GM06990 (cell line): ENCODE data around the gene TRIP12.
"Not testable (repeated sequence)": the region's sequence is repeated elsewhere in the genome, so short reads cannot be mapped to it uniquely, and the experiment has no call there.

Experiments used
- DNase-seq: peaks from one replicate; pipeline ENCODE4 v3.0.0-alpha.2; 2011; ENCODE audit not compliant: insufficient read length; ENCODE audit errors: extremely low read depth
- H3K27me3 ChIP-seq: replicated peaks from 2 replicates; pipeline ENCODE4 v1.6.0; 2011; ENCODE audit warnings: low read length; ENCODE audit not compliant: control insufficient read depth, insufficient read depth
- H3K36me3 ChIP-seq: 2 replicates; pipeline ENCODE4 v1.5.1; 2011; ENCODE audit warnings: low read length; ENCODE audit not compliant: control insufficient read depth, insufficient read depth
- H3K4me3 ChIP-seq: replicated peaks from 2 replicates; pipeline ENCODE4 v1.5.1; 2011; ENCODE audit warnings: low read depth, mild to moderate bottlenecking, control low read depth, low read length
- TF ChIP-seq, protein P1 (sequence below): IDR thresholded peaks from 2 replicates; pipeline ENCODE4 v1.5.1; 2011; ENCODE audit warnings: low read length, control low read depth, mild to moderate bottlenecking, inconsistent platforms; ENCODE audit not compliant: insufficient read depth, poor library complexity, severe bottlenecking

The TRIP12 gene

DNA sequence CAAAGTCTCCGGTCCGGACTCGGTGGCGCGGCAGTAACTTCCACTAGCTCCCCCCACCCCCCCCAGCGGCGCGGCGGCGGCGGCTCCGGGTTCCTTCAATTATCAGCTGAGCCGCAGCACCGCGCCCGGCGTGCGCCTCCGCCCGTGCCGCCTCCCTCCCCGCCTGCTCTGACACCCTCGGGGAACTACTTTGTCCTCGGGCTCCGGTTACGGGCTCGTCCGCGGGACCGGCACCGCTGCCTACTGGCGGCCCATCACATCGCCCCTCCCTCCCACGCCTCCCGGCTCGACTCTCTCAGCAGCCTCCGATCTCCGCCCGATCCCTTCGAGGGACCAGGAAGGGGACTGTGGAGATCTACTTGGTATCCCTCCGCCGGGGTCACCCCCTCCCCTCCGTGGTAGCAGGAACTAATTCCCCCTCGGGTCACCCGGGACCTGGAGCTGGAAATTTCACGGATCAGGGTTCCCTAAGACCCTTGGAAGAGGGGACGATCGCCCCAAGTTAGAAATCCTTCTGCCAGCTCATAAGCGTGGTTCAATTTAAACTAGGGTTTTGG, at the start of gene TRIP12:
TSS of gene TRIP12 (minus strand) at position 118 of the 557 bp plus-strand sequence. CDS start 41,930 bp downstream, outside the sequence.
- Histone ChIP-seq H3K36me3 (peaks cover 5% of the 10 kb centered on the region), H3K27me3 (no peaks in the 10 kb centered on the region), H3K4me3 (peak within 1 kb of the TSS; percentile 90)
- TF ChIP-seq, protein P1, sequence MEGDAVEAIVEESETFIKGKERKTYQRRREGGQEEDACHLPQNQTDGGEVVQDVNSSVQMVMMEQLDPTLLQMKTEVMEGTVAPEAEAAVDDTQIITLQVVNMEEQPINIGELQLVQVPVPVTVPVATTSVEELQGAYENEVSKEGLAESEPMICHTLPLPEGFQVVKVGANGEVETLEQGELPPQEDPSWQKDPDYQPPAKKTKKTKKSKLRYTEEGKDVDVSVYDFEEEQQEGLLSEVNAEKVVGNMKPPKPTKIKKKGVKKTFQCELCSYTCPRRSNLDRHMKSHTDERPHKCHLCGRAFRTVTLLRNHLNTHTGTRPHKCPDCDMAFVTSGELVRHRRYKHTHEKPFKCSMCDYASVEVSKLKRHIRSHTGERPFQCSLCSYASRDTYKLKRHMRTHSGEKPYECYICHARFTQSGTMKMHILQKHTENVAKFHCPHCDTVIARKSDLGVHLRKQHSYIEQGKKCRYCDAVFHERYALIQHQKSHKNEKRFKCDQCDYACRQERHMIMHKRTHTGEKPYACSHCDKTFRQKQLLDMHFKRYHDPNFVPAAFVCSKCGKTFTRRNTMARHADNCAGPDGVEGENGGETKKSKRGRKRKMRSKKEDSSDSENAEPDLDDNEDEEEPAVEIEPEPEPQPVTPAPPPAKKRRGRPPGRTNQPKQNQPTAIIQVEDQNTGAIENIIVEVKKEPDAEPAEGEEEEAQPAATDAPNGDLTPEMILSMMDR, result no peak
- DNase-seq, result peak; percentile 100

DNA sequence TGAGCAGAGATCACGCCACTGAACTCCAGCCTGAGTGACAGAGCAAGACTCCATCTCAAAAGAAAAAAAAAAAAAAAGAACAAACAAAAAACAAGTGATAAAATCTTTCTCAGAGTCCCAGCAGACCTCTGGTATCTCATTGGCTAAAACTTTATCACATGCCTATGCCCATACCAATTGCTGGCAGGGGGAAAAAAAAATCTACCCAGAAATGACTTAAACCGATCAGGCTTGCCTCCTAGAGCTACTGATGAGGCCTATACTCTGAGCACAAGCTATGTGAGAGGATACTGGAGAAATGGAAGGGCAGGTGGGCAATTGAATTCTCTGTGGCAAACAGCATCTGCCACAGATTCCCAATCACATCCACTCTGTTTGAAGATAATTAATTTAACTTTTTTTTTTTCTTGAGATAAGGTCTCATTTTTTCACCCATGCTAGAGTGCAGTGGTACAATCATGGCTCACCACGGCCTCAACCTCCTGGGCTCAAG, 49.5 kb upstream of the TRIP12 start:
- H3K4me3 ChIP-seq, result no peak overlapping the region
- no peak for DNase-seq

DNA sequence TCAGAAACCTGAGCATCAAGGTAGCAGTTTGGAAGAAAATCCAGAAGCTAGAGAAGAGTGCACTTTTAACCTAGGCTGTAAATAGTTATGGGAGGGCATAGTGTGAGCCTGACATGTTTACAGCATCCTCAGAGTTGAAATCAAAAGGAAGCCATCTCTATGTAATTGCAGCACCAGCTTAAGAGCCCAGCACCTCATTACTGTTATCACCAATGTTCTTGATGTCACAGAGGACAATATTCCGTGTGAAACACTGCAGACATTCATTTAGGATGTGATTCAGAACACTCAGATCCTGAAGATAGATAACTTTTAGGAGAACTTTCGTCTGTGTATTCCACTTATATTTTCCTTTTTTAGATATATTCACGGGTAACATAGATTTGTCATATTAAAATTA, 48.6 kb upstream of the TRIP12 start:
- Histone ChIP-seq H3K36me3 (no peaks in the 10 kb centered on the region), H3K4me3 (no peak overlapping the region), H3K27me3 (no peaks in the 10 kb centered on the region)
- TF ChIP-seq, protein P1, result no peak
- no peak for DNase-seq

More for the DNA sequence above, 49.5 kb upstream of the TRIP12 start:
- TF ChIP-seq, protein P1, result no peak
- H3K36me3 ChIP-seq, result no peaks in the 10 kb centered on the region
- no peaks in the 10 kb centered on the region for H3K27me3 ChIP-seq

DNA sequence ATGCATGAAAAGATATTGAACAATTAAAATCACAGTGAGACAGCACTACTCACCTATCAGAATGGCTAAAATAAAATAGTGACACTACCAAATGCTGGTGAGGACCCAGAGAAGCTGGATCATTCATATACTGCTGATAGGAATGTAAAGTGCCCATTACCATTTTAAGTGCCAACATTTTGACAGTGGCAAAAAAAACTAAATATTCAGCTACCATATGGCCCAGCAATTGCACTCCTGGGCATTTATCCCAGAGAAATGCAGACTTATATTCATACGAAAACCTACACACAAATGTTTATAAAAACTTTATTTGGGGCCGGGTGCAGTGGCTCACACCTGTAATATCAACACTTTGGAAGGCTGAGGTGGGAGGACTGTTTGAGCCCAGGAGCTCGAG, 48.1 kb upstream of the TRIP12 start:
- Histone ChIP-seq H3K27me3 (no peaks in the 10 kb centered on the region), H3K36me3 (no peaks in the 10 kb centered on the region), H3K4me3 (no peak overlapping the region)
- DNase-seq, result no peak
- TF ChIP-seq, protein P1, result no peak

DNA sequence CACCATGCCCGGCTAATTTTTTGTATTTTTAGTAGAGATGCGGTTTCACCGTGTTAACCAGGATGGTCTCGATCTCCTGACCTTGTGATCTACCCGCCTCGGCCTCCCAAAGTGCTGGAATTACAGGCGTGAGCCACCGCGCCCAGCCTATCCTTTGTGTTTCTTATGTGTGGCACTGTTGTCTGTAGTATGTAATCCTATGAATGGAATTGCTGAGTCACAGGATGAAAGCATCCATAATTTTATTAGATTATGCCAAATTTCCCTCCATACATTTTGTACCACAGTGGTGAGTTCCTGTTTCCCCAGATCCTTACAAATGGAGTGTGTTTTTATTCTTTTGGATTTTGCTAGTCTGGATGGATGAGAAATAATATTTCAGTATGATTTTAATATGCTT, 41.8 kb upstream of the TRIP12 start:
- not testable (repeated sequence) for DNase-seq, H3K4me3 ChIP-seq, H3K36me3 ChIP-seq, H3K27me3 ChIP-seq

DNA sequence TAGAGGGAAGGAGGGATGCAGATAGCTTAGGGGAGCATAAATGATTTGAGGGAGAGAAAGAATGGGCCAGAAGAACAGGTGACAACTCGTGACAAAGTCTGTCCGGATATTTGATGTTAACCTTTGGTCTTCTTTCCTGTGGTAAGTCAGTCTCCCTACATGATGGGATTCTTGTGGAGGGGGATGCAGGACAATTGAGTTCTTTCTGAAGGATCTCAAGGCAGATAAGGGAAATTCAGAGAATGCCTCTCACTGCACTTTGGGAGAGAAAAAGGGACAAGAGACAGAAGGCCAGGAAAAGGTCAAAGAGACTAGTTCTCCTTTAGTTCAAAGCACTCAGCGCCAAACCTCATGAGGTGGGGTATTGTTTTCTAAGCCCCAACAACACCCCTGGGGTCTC, 34.7 kb upstream of the TRIP12 start:
- no peaks in the 10 kb centered on the region for H3K27me3 ChIP-seq
- no peak overlapping the region for H3K4me3 ChIP-seq
- TF ChIP-seq, protein P1, result no peak
- no peak for DNase-seq
- no peaks in the 10 kb centered on the region for H3K36me3 ChIP-seq
